Testis (tissue), 2 donors: Measurements from ENCODE around the gene SETD2.

Source experiments
- POLR2A ChIP-seq: fragments of 450-650 bp; IDR thresholded peaks from one replicate; pipeline ENCODE4 v1.6.1; 2017; ENCODE audit warnings: antibody characterized with exemption, mild to moderate bottlenecking, moderate library complexity
- TF ChIP-seq, protein P1 (sequence below), 3 experiments: fragments of 450-650 bp in 2 of 3; fragments of 200-600 bp in 1 of 3; sonication (generic) in 1 of 3; IDR thresholded peaks; one replicate each; pipeline ENCODE4 v1.5.1; 2016 to 2019; ENCODE audit warnings: antibody characterized with exemption in 3 of 3, mild to moderate bottlenecking in 2 of 3, moderate library complexity in 1 of 3

DNA sequence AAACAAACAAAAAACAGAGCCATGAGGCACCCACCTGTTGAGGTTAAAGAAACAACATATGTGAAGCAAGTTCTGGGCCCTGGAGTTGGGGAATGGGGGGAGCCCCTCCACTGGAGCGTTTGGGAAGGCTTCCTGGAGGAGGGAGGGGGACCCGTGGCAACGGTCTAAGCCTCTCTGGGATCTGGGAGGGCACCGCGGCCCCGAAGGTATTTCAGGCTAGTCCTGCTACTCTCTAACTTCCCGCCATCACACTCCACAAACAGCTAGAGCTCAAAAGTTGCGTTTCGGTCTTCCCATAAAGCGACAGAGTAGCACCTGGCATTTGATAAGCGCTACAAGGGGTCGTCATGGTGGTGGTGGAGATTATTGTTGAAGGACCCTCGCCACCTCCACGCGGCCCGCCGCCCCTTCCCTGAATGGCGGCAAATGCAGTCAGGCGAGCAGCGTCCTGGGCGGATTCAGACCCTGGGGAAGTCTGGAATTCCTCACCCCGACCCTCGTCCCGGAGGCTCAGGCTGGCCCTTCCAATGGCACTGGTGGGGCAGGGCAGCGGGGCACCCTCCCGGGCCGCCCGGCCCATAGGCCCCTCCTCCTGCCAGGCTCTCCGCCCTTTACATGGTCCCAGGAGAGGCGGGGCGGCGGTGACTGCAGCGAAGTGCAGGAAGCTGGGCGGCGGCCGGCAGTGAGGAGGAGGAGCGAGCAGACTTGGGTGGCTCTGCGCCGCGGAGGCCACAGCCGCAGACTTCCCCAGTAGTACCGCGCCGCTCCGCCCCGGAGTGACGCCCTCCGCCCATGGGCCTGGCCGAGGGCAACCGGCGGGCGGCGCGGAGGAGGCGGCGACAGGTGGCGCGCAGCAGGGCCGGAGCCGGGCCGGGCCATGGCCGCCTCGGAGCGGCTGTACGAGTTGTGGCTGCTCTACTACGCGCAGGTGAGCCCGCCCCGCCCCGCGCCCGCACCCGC lies 184.6 kb downstream of the SETD2 start, which contains the start of gene NBEAL2:
- TF ChIP-seq, protein P1, sequence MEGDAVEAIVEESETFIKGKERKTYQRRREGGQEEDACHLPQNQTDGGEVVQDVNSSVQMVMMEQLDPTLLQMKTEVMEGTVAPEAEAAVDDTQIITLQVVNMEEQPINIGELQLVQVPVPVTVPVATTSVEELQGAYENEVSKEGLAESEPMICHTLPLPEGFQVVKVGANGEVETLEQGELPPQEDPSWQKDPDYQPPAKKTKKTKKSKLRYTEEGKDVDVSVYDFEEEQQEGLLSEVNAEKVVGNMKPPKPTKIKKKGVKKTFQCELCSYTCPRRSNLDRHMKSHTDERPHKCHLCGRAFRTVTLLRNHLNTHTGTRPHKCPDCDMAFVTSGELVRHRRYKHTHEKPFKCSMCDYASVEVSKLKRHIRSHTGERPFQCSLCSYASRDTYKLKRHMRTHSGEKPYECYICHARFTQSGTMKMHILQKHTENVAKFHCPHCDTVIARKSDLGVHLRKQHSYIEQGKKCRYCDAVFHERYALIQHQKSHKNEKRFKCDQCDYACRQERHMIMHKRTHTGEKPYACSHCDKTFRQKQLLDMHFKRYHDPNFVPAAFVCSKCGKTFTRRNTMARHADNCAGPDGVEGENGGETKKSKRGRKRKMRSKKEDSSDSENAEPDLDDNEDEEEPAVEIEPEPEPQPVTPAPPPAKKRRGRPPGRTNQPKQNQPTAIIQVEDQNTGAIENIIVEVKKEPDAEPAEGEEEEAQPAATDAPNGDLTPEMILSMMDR (IDR thresholded peaks at IDR 0.05): no peak
- TF ChIP-seq POLR2A: no peak
